CD8-positive, alpha-beta memory T cell (primary cell): Measurements from ENCODE around the gene GTF2IRD1. TPM values are rescaled to one million over a fixed set of nuclear protein-coding genes. Genes with fewer than 3 reads are reported as not detected.
A peak's percentile ranks its signal among the peaks of the same experiment; 100 is the strongest.

ENCODE experiments used
- CTCF ChIA-PET: fragments of 350-600 bp; sonication (Branson Sonifier 250); formaldehyde crosslinking; loops from one replicate; lab custom pipeline; 2021; ENCODE audit warnings: antibody characterized with exemption; lab: Charles Lee
- POLR2A ChIA-PET: fragments of 350-600 bp; sonication (Branson Sonifier 250); formaldehyde crosslinking; loops from one replicate; lab custom pipeline; 2021; ENCODE audit warnings: antibody characterized with exemption; lab: Charles Lee
- DNase-seq, 5 donors: peaks; one replicate each; pipeline versions ENCODE4 v3.0.0 to v3.0.0-alpha.2; 2020 to 2022; ENCODE audit warnings: mixed read lengths in 1 of 5
- H3K27ac ChIP-seq: one replicate; pipeline ENCODE4 v1.7.0; 2013; ENCODE audit warnings: low read depth, mild to moderate bottlenecking, low read length, moderate library complexity
- H3K27me3 ChIP-seq: 2 replicates; pipeline ENCODE4 v1.7.0; 2013; ENCODE audit warnings: low read length, mild to moderate bottlenecking; ENCODE audit not compliant: insufficient read depth, poor library complexity, severe bottlenecking
- H3K36me3 ChIP-seq: 2 replicates; pipeline ENCODE4 v1.7.0; 2013; ENCODE audit warnings: mild to moderate bottlenecking, low read length, moderate library complexity; ENCODE audit not compliant: insufficient read depth
- H3K4me1 ChIP-seq: 2 replicates; pipeline ENCODE4 v1.7.0; 2013; ENCODE audit warnings: mild to moderate bottlenecking, low read length, moderate library complexity; ENCODE audit not compliant: insufficient read depth
- H3K4me3 ChIP-seq: 2 replicates; pipeline ENCODE4 v1.7.0; 2013; ENCODE audit warnings: mild to moderate bottlenecking, low read length
- H3K9me3 ChIP-seq: 2 replicates; pipeline ENCODE4 v1.7.0; 2013; ENCODE audit warnings: mild to moderate bottlenecking, low read length
- H3K27ac Mint-ChIP-seq, 8 donors: one replicate each; pipeline ENCODE4 v1.8.0; 2020 to 2021; ENCODE audit warnings: mixed read lengths in 8 of 8, mild to moderate bottlenecking in 6 of 8, inconsistent platforms in 3 of 8, moderate library complexity in 3 of 8
- H3K27me3 Mint-ChIP-seq, 2 donors: one replicate each; pipeline ENCODE4 v1.8.0; 2020 to 2021; ENCODE audit warnings: mixed read lengths in 2 of 2, mild to moderate bottlenecking in 1 of 2, moderate library complexity in 1 of 2
- H3K36me3 Mint-ChIP-seq, 3 donors: one replicate each; pipeline ENCODE4 v1.8.0; 2020 to 2021; ENCODE audit warnings: mixed read lengths in 3 of 3, inconsistent platforms in 1 of 3, mild to moderate bottlenecking in 1 of 3
- H3K4me1 Mint-ChIP-seq, 3 donors: one replicate each; pipeline ENCODE4 v1.8.0; 2020 to 2021; ENCODE audit warnings: mixed read lengths in 3 of 3, inconsistent platforms in 1 of 3, mild to moderate bottlenecking in 1 of 3
- H3K4me3 Mint-ChIP-seq, 7 donors: one replicate each; pipeline ENCODE4 v1.8.0; 2020 to 2021; ENCODE audit warnings: mixed read lengths in 7 of 7, mild to moderate bottlenecking in 6 of 7, moderate library complexity in 4 of 7, inconsistent platforms in 2 of 7
- H3K9me3 Mint-ChIP-seq, 5 donors: one replicate each; pipeline ENCODE4 v1.8.0; 2020 to 2022; ENCODE audit warnings: mixed read lengths in 5 of 5, mild to moderate bottlenecking in 3 of 5, moderate library complexity in 2 of 5, inconsistent platforms in 1 of 5
- polyA plus RNA-seq: library from polyadenylated mRNA; unstranded; fragments of 300-500 nt; fragmentation: Illumina TruSeq; gene quantifications from one replicate; pipeline ENCODE4 v1.2.3, GENCODE V29; 2021
- total RNA-seq, 2 experiments: library from RNA; stranded (reverse); gene quantifications; one replicate each; pipeline ENCODE4 v1.2.3, GENCODE V29; 2021

The GTF2IRD1 gene
- total and polyA plus RNA-seq, 3 experiments from 2014 or later = 0.42 to 0.88 TPM; not detected in 1

DNA sequence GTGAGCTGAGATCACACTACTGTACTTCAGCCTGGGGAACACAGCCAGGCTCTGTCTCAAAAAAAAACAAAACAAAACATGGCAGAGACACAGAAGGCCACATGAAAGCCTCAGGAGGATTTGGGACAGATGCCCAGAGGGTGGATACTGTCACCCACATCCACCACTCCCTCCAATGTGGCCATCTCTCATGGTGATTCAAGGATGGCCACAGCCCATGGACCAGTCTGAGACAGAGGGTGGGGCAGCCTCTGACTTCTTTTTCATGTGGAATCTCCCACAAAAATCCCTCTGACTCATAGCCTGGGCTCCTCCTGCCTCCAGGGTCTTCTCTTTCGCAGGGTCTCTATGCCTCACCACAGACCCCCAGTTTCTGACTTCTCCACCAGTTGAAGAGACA, 144.9 kb downstream of the GTF2IRD1 start:
- Mint-ChIP-seq H3K27ac (no peak overlapping the region), H3K36me3 (no peaks in the 10 kb centered on the region), H3K9me3 (no peaks in the 10 kb centered on the region), H3K4me1 (no peaks in the 10 kb centered on the region), H3K4me3 (no peak overlapping the region), H3K27me3 (no peaks in the 10 kb centered on the region)
- CTCF ChIA-PET = no interaction called here
- H3K27me3 ChIP-seq = no peaks in the 10 kb centered on the region
- H3K4me1 ChIP-seq = no peaks in the 10 kb centered on the region
- H3K9me3 ChIP-seq = no peaks in the 10 kb centered on the region
- no peak for DNase-seq
- H3K36me3 ChIP-seq = no peaks in the 10 kb centered on the region
- no peak overlapping the region for H3K27ac ChIP-seq
- POLR2A ChIA-PET = no interaction called here
- no peak overlapping the region for H3K4me3 ChIP-seq

GRCh38 chr7:74599244-74599643, 145.5 kb downstream of the GTF2IRD1 start:
- Histone ChIP-seq H3K36me3 (no peaks in the 10 kb centered on the region), H3K4me3 (no peak overlapping the region), H3K9me3 (no peaks in the 10 kb centered on the region), H3K27ac (no peak overlapping the region), H3K4me1 (no peaks in the 10 kb centered on the region), H3K27me3 (no peaks in the 10 kb centered on the region)
- Mint-ChIP-seq H3K4me3 (no peak overlapping the region), H3K27me3 (no peaks in the 10 kb centered on the region), H3K27ac (peak overlapping the region in 1 of 8 donors; percentile 44), H3K9me3 (no peaks in the 10 kb centered on the region), H3K36me3 (no peaks in the 10 kb centered on the region), H3K4me1 (no peaks in the 10 kb centered on the region)
- ChIA-PET CTCF (no interaction called here), POLR2A (no interaction called here)
- no peak for DNase-seq

- no peak for DNase-seq
- Histone ChIP-seq H3K27me3 (no peaks in the 10 kb centered on the region), H3K36me3 (no peaks in the 10 kb centered on the region), H3K27ac (no peak overlapping the region), H3K9me3 (no peaks in the 10 kb centered on the region), H3K4me3 (no peak overlapping the region), H3K4me1 (peaks cover 6% of the 10 kb centered on the region)
- Mint-ChIP-seq H3K27me3 (no peaks in the 10 kb centered on the region), H3K36me3 (no peaks in the 10 kb centered on the region), H3K9me3 (no peaks in the 10 kb centered on the region), H3K4me1 (peaks cover 5 to 17% (median 12%) of the 10 kb centered on the region in 3 donors), H3K4me3 (peak overlapping the region in 4 of 7 donors; percentile 2 to 66 (median 41)), H3K27ac (peak overlapping the region in 3 of 8 donors; percentile 17 to 61 (median 55))
- POLR2A ChIA-PET = interaction anchor here (0.6 kb wide), 1 partner anchor 16 kb away, joined by 3 read pairs; no protein-coding TSS in a partner anchor
- CTCF ChIA-PET = no interaction called here
Measured at GRCh38 chr7:74604326-74605020, 150.8 kb downstream of the GTF2IRD1 start.

DNA sequence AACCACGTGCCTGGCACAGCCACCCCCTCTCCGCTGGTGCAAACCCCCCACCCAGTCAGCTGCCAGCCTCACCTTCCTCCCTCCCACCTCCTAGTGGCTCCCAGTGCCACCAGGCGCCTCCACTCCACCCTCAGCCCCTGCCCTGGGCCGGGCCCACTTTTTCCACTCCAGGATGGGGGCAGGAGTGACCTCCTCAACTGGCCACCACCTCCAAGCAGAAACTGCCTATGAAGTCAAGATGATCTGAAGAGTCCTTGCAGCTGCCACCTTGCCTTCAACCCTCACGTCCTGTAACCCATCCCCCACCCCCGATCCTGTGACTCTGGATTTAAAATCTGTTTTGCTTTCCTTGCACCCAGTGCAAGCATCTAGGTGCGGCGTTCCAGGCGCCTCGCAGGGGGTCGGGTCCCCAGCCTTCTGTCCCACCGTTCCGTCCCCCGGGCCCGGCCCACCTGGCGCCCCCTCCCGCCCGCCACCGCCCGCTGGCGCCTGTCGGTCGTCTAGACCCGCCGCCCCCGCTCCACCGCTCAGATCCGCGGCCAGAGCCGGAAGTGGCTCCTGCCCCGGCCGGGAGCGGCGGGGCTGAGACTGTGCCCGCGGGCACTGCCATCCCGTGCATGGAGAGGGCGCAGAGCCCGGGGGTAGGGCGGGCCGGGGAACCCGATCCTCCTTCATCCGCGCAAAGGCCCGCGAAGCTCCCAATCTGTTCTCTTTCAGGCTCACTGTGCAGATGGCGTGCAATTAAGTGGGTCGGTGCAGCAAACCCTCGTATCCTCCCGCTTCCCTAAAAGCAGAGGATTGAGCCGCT, 152.6 kb downstream of the GTF2IRD1 start:
- Mint-ChIP-seq H3K27me3 (peaks cover 0 to 3% of the 10 kb centered on the region in 2 donors), H3K9me3 (no peaks in the 10 kb centered on the region), H3K36me3 (no peaks in the 10 kb centered on the region), H3K4me3 (peak overlapping the region; percentile 40 to 86 (median 70)), H3K4me1 (peaks cover 5 to 17% (median 12%) of the 10 kb centered on the region in 3 donors), H3K27ac (peak overlapping the region in 2 of 8 donors; percentile 21 to 63)
- CTCF ChIA-PET = no interaction called here
- POLR2A ChIA-PET = no interaction called here
- peaks cover 6% of the 10 kb centered on the region for H3K4me1 ChIP-seq
- H3K4me3 ChIP-seq = peak overlapping the region; percentile 37
- no peaks in the 10 kb centered on the region for H3K9me3 ChIP-seq
- H3K27me3 ChIP-seq = no peaks in the 10 kb centered on the region
- H3K27ac ChIP-seq = no peak overlapping the region
- DNase-seq = peak in 4 of 5 donors; percentile 12 to 27 (median 16)
- H3K36me3 ChIP-seq = no peaks in the 10 kb centered on the region

DNA sequence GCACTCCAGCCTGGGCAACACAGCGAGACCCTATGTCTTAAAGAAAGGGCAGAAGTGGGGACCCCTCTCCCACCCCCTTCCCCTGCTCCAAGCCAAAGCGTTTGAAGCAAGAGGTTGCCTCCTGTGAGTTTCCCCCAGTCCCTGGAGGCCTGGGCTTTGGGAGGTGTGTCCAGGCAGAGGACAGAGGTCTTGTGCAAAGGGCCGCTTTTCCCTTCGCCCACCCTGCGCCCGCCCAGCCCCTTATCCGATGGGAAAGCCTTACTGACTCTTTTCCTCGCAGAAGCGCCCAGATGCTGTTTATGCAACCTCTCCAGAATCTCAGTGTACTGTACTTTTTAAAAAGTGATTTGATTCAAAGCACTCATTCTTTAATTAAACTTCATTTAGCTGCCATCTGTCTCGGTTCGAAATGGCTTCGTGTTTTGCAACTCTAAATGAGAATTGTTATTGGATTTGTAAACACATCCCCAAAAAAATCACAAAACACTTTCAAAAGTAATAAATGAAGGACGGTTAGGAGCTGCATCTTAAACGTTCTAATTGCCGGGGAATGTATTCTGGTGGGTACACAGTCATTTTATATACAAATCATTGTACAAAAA, 153.3 kb downstream of the GTF2IRD1 start:
- Histone ChIP-seq H3K4me1 (peaks cover 6% of the 10 kb centered on the region), H3K36me3 (no peaks in the 10 kb centered on the region), H3K9me3 (no peaks in the 10 kb centered on the region), H3K4me3 (peak overlapping the region; percentile 37), H3K27ac (no peak overlapping the region), H3K27me3 (no peaks in the 10 kb centered on the region)
- Mint-ChIP-seq H3K27me3 (peaks cover 0 to 3% of the 10 kb centered on the region in 2 donors), H3K9me3 (no peaks in the 10 kb centered on the region), H3K27ac (peak overlapping the region in 1 of 8 donors; percentile 63), H3K4me1 (peaks cover 5 to 17% (median 12%) of the 10 kb centered on the region in 3 donors), H3K36me3 (no peaks in the 10 kb centered on the region), H3K4me3 (peak overlapping the region; percentile 40 to 86 (median 70))
- no peak for DNase-seq
- ChIA-PET CTCF (no interaction called here), POLR2A (no interaction called here)

- Histone ChIP-seq H3K27ac (no peak overlapping the region), H3K4me1 (peaks cover 11% of the 10 kb centered on the region), H3K36me3 (no peaks in the 10 kb centered on the region), H3K4me3 (no peak overlapping the region), H3K9me3 (no peaks in the 10 kb centered on the region), H3K27me3 (no peaks in the 10 kb centered on the region)
- Mint-ChIP-seq H3K4me3 (no peak overlapping the region), H3K4me1 (peaks cover 0 to 7% (median 4%) of the 10 kb centered on the region in 3 donors), H3K27ac (no peak overlapping the region), H3K27me3 (peaks cover 3 to 8% of the 10 kb centered on the region in 2 donors), H3K9me3 (no peaks in the 10 kb centered on the region), H3K36me3 (peaks cover 0 to 2% (median 0%) of the 10 kb centered on the region in 3 donors)
- ChIA-PET CTCF (no interaction called here), POLR2A (no interaction called here)
- DNase-seq = no peak
Measured at GRCh38 chr7:74612015-74612829, 158.5 kb downstream of the GTF2IRD1 start.

DNA sequence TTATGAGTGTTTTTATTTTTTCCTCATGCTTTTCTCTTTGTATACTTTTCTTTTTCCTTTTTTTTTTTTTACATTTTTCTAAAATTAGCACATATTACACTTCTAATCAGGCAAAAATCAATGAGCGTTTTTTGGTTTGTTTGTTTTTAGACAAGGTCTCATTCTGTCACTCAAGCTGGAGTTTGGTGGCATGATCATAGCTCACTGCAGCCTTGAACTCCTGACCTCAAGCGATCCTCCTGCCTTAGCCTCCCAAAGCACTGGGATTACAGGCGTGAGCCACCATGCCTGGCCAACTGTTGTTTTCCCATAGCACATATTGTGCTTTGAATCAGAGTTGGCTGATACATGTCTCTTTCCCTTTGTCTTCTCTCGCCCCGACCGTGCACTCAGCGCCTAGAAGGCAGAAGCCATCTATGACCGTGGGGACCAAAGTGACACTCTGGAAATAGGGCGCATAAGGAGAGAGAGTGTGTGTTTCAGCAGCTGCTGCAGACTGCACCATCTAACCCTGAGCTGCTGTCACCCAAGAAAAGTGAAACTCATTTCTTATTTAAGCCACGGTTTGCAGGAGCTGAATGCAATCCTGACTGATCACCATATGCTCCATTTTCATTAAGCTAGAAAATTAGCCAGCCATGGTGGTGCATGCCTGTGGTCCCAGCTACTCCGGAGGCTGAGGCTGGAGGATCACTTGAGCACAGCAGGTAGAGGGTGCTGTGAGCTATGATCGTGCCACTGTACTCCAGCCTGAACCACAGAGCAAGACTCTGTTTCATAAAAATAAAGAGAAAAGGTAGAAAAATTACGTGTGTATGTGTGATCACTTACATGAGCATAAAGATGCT, 162.5 kb downstream of the GTF2IRD1 start:
- Mint-ChIP-seq H3K9me3 (no peaks in the 10 kb centered on the region), H3K4me1 (peaks cover 3 to 11% (median 8%) of the 10 kb centered on the region in 3 donors), H3K27ac (no peak overlapping the region), H3K36me3 (peaks cover 0 to 2% (median 0%) of the 10 kb centered on the region in 3 donors), H3K27me3 (peaks cover 3 to 5% of the 10 kb centered on the region in 2 donors), H3K4me3 (peak overlapping the region in 1 of 7 donors; percentile 12)
- DNase-seq = no peak
- ChIA-PET POLR2A (no interaction called here), CTCF (no interaction called here)
- H3K36me3 ChIP-seq = no peaks in the 10 kb centered on the region
- H3K9me3 ChIP-seq = no peaks in the 10 kb centered on the region
- peaks cover 18% of the 10 kb centered on the region for H3K4me1 ChIP-seq
- H3K4me3 ChIP-seq = no peak overlapping the region
- no peaks in the 10 kb centered on the region for H3K27me3 ChIP-seq
- no peak overlapping the region for H3K27ac ChIP-seq
